HepG2 (cell line): ENCODE results near the gene GSTA1. TPM values are rescaled to one million over a fixed set of nuclear protein-coding genes. Genes with fewer than 3 reads are reported as not detected.
A peak's percentile ranks its signal among the peaks of the same experiment; 100 is the strongest.
"Not testable (repeated sequence)": the region's sequence is repeated elsewhere in the genome, so short reads cannot be mapped to it uniquely, and the experiment has no call there.

Source experiments
- ATAC-seq: fragments of 200-7000 bp; cut with Tn5 transposase; 3 replicates; pipeline ENCODE4 v1.9.1; 2020; ENCODE audit warnings: mild to moderate bottlenecking, moderate library complexity
- BruUV-seq: library from RNA; stranded (reverse); fragments of 400-500 nt; replicated peaks from 2 replicates; lab custom pipeline; 2021; lab: Mats Ljungman, UMichigan
- CTCF ChIA-PET: fragments of 300-600 bp; formaldehyde crosslinking; extraction: SDS; loops from one replicate; lab custom pipeline; 2021; ENCODE audit warnings: low total read pairs, inconsistent platforms, low intra/inter-chr PET ratio; lab: Yijun Ruan, JAX
- POLR2A ChIA-PET: fragments of 350-600 bp; sonication (Branson Sonifier 250); formaldehyde crosslinking; loops from one replicate; lab custom pipeline; 2020; ENCODE audit warnings: antibody characterized with exemption, inconsistent platforms; lab: Yijun Ruan, JAX
- DNase-seq: peaks from one replicate; pipeline ENCODE4 v3.0.0-alpha.2; 2015; ENCODE audit warnings: low spot score
- FAIRE-seq: peaks from 3 replicates; lab custom pipeline; 2011; peaks lifted over from hg19 to GRCh38; lab: Jason Lieb, UNC
- H2AFZ ChIP-seq: one replicate; pipeline ENCODE4 v1.6.1; 2011; ENCODE audit warnings: low read length, inconsistent platforms
- H3K27ac ChIP-seq: fragments of 300-600 bp; 3 replicates; pipeline ENCODE4 v1.8.0; 2011; ENCODE audit warnings: mixed run types, mild to moderate bottlenecking, mixed read lengths, low read length, inconsistent platforms; ENCODE audit not compliant: insufficient read depth; ENCODE audit errors: extremely low read length
- H3K27me3 ChIP-seq, 2 experiments: fragments of 200-600 bp in 1 of 2; 2 replicates in 1 of 2; 3 replicates in 1 of 2; pipeline versions ENCODE4 v1.6.0 to v1.8.0; 2011; ENCODE audit warnings: low read length in 2 of 2, mild to moderate bottlenecking in 2 of 2, moderate library complexity in 2 of 2, inconsistent platforms in 1 of 2; ENCODE audit not compliant: insufficient read depth in 2 of 2, control insufficient read depth in 1 of 2
- H3K36me3 ChIP-seq, 2 experiments: fragments of 200-600 bp in 1 of 2; replicated peaks in 1 of 2; 2 replicates in 1 of 2; 3 replicates in 1 of 2; pipeline versions ENCODE4 v1.5.1 to v1.8.0; 2011; ENCODE audit warnings: low read length in 2 of 2, inconsistent platforms in 1 of 2; ENCODE audit not compliant: insufficient read depth in 2 of 2, control insufficient read depth in 1 of 2
- H3K4me1 ChIP-seq: 2 replicates; pipeline ENCODE4 v1.5.1; 2012; ENCODE audit warnings: low read length, inconsistent platforms; ENCODE audit not compliant: insufficient read depth
- H3K4me2 ChIP-seq: 2 replicates; pipeline ENCODE4 v1.6.0; 2011; ENCODE audit warnings: low read depth, low read length, inconsistent platforms
- H3K4me3 ChIP-seq, 3 experiments: fragments of 200-600 bp in 1 of 3; sonication (generic), shearing (Covaris generic) in 1 of 3; replicated peaks in 1 of 3; 2 replicates each; pipeline ENCODE4 v1.5.1; 2011 to 2016; ENCODE audit warnings: low read length in 3 of 3, inconsistent platforms in 2 of 3, low read depth in 2 of 3, mild to moderate bottlenecking in 2 of 3, control low read depth in 1 of 3, mixed read lengths in 1 of 3; ENCODE audit not compliant: insufficient read depth in 1 of 3
- H3K79me2 ChIP-seq: one replicate; pipeline ENCODE4 v1.6.1; 2011; ENCODE audit warnings: low read length, inconsistent platforms; ENCODE audit not compliant: insufficient read depth
- H3K9ac ChIP-seq: 2 replicates; pipeline ENCODE4 v1.6.0; 2011; ENCODE audit warnings: mild to moderate bottlenecking, low read depth, low read length, inconsistent platforms; ENCODE audit not compliant: insufficient read depth
- H3K9me3 ChIP-seq: 2 replicates; pipeline ENCODE4 v1.5.1; 2012; ENCODE audit warnings: mild to moderate bottlenecking, low read length
- H4K20me1 ChIP-seq: 2 replicates; pipeline ENCODE4 v1.6.0; 2011; ENCODE audit warnings: inconsistent platforms, mild to moderate bottlenecking, low read length, moderate library complexity; ENCODE audit not compliant: insufficient read depth
- ARID5B ChIP-seq: IDR thresholded peaks from 2 replicates; pipeline ENCODE4 v1.4.0; 2020; ENCODE audit warnings: mild to moderate bottlenecking, missing genetic modification reagents
- BCL6 ChIP-seq: IDR thresholded peaks from 2 replicates; pipeline ENCODE4 v1.6.1; 2016; ENCODE audit warnings: missing genetic modification reagents, missing compliant biosample characterization
- CREM ChIP-seq, 2 experiments: sonication (generic) in 1 of 2; formaldehyde crosslinking in 1 of 2; IDR thresholded peaks; 2 replicates each; pipeline versions ENCODE4 v1.4.0 to v1.6.1; 2016 to 2020; ENCODE audit warnings: antibody characterized with exemption in 1 of 2, mild to moderate bottlenecking in 1 of 2, missing genetic modification reagents in 1 of 2
- EP300 ChIP-seq, 3 experiments: sonication (generic) in 1 of 3; formaldehyde crosslinking in 1 of 3; IDR thresholded peaks; 2 replicates each; pipeline versions ENCODE4 v1.5.1 to v1.6.1; 2011 to 2020; ENCODE audit warnings: low read depth in 2 of 3, low read length in 2 of 3, borderline replicate concordance in 1 of 3, improper control_type of control experiment in 1 of 3, mild to moderate bottlenecking in 1 of 3, missing genetic modification reagents in 1 of 3, moderate library complexity in 1 of 3
- FOXK1 ChIP-seq: sonication (generic); formaldehyde crosslinking; IDR thresholded peaks from 2 replicates; pipeline ENCODE4 v1.4.0; 2020; ENCODE audit warnings: low read depth, missing genetic modification reagents, borderline replicate concordance
- FOXP1 ChIP-seq, 2 experiments: fragments of 450-650 bp in 1 of 2; IDR thresholded peaks; 2 replicates each; pipeline ENCODE4 v1.6.1; 2017 to 2018; ENCODE audit warnings: antibody characterized with exemption in 1 of 2
- GATAD2A ChIP-seq: IDR thresholded peaks from 2 replicates; pipeline ENCODE4 v1.6.1; 2016
- HDAC2 ChIP-seq: sonication (generic); formaldehyde crosslinking; IDR thresholded peaks from 2 replicates; pipeline ENCODE4 v1.4.0; 2020; ENCODE audit warnings: missing genetic modification reagents
- HNF4A ChIP-seq: sonication (generic); formaldehyde crosslinking; IDR thresholded peaks from 2 replicates; pipeline ENCODE4 v1.4.0; 2020; ENCODE audit warnings: missing genetic modification reagents
- KDM6A ChIP-seq: IDR thresholded peaks from 2 replicates; pipeline ENCODE4 v1.6.1; 2016; ENCODE audit warnings: low read depth
- MED1 ChIP-seq: sonication (generic); formaldehyde crosslinking; IDR thresholded peaks from 2 replicates; pipeline ENCODE4 v1.4.0; 2020; ENCODE audit warnings: missing genetic modification reagents
- MIXL1 ChIP-seq: IDR thresholded peaks from 2 replicates; pipeline ENCODE4 v1.6.1; 2016
- MYC ChIP-seq: sonication (generic); formaldehyde crosslinking; IDR thresholded peaks from 2 replicates; pipeline ENCODE4 v1.9.0; 2021; ENCODE audit warnings: missing genetic modification reagents, borderline replicate concordance
- NR2F2 ChIP-seq: IDR thresholded peaks from 2 replicates; pipeline ENCODE4 v1.6.1; 2012; ENCODE audit warnings: low read depth, inconsistent platforms, borderline replicate concordance
- NR2F6 ChIP-seq, 2 experiments: IDR thresholded peaks; 2 replicates each; pipeline ENCODE4 v1.6.1; 2016; ENCODE audit warnings: antibody characterized with exemption in 1 of 2, mild to moderate bottlenecking in 1 of 2
- RARA ChIP-seq: IDR thresholded peaks from 2 replicates; pipeline ENCODE4 v1.6.1; 2016; ENCODE audit warnings: missing genetic modification reagents, missing compliant biosample characterization
- RFX1 ChIP-seq: fragments of 450-650 bp; IDR thresholded peaks from 2 replicates; pipeline ENCODE4 v1.6.1; 2017
- SOX5 ChIP-seq: IDR thresholded peaks from 2 replicates; pipeline ENCODE4 v1.6.1; 2016; ENCODE audit warnings: borderline replicate concordance
- SOX6 ChIP-seq, 2 experiments: fragments of 450-650 bp in 1 of 2; sonication (generic) in 1 of 2; formaldehyde crosslinking in 1 of 2; IDR thresholded peaks; 2 replicates each; pipeline versions ENCODE4 v1.4.0 to v1.6.1; 2017 to 2020; ENCODE audit warnings: antibody characterized with exemption in 1 of 2, mild to moderate bottlenecking in 1 of 2, missing genetic modification reagents in 1 of 2
- ZNF652 ChIP-seq: IDR thresholded peaks from 2 replicates; pipeline ENCODE4 v1.6.1; 2016; ENCODE audit warnings: low read depth, borderline replicate concordance
- WGBS: methylation state at CpG from one replicate; pipeline ENCODE4 v1.1.6; 2017; ENCODE audit warnings: low lambda C conversion rate; 5-methylcytosine and 5-hydroxymethylcytosine counted together
- in situ Hi-C: cut with HindIII; loops from 2 replicates; pipeline ENCODE4 v1.10.0; 2017; ENCODE audit warnings: low pct_unique_long_range_greater_than_20kb; ENCODE audit not compliant: extremely low pct_ligation_motif_present
- intact Hi-C: fragments of 100-400 bp; cut with micrococcal nuclease; formaldehyde crosslinking; loops from one replicate; pipeline ENCODE4 v1.10.0; 2022; ENCODE audit not compliant: unreplicated experiment
- polyA plus RNA-seq, 8 experiments: library from polyadenylated mRNA; depleted of rRNA in 3 of 8; stranded (reverse) in 7 of 8; unstranded in 1 of 8; fragments of >200 nt; fragmentation: Illumina TruSeq in 4 of 8; extraction: Trizol in 4 of 8; gene quantifications; 2 replicates each; pipeline versions ENCODE4 v1.2.1 to v1.2.3, GENCODE V29; 2011 to 2016; ENCODE audit warnings: low read depth in 4 of 8, missing spikeins in 1 of 8, mixed read lengths in 1 of 8; ENCODE audit not compliant: insufficient read depth in 1 of 8
- total RNA-seq, 5 experiments: library from RNA; depleted of rRNA; stranded (reverse); fragments of >200 nt; fragmentation: Illumina TruSeq; extraction: Trizol; gene quantifications; 2 replicates each; pipeline ENCODE4 v1.2.3, GENCODE V29; 2016; ENCODE audit warnings: low read depth in 1 of 5

The GSTA1 gene
- total and polyA plus RNA-seq, 2 of the 13 experiments (the other 11 are each of a cell fraction or from before 2014, with no cell fraction given) = 6.2 to 282 TPM

GRCh38 chr6:52826513-52826912 lies 22.9 kb upstream of the GSTA1 start (continued):
- TF ChIP-seq MYC (CRISPR knock-in tag) (no peak), RFX1 (no peak)

GRCh38 chr6:52825900-52826459 lies 22.4 kb upstream of the GSTA1 start:
- ATAC-seq; POLR2A ChIA-PET; intact Hi-C loops; TF ChIP-seq FOXP1 (IDR thresholded peaks at IDR 0.05); CREM (CRISPR knock-in tag; IDR thresholded peaks at IDR 0.05); SOX6 (IDR thresholded peaks at IDR 0.05); EP300 (CRISPR knock-in tag; IDR thresholded peaks at IDR 0.05; ENCODE audit: borderline replicate concordance); NR2F6 (CRISPR knock-in tag; IDR thresholded peaks at IDR 0.05): not testable (repeated sequence)
- TF ChIP-seq FOXP1 (CRISPR knock-in tag; IDR thresholded peaks at IDR 0.05) = peak; percentile 15; the same call in 1 of the 2 replicates
- peak; percentile 27; the same call in 1 of the 2 replicates for TF ChIP-seq KDM6A (CRISPR knock-in tag)
- peak; percentile 16; the same call in 1 of the 2 replicates for TF ChIP-seq CREM (IDR thresholded peaks at IDR 0.05)
- TF ChIP-seq HNF4A (CRISPR knock-in tag) = peak; percentile 56; the same call in 1 of the 2 replicates
- TF ChIP-seq HDAC2 = peak; percentile 22; the same call in 1 of the 2 replicates
- peak; percentile 63; the same call in 1 of the 2 replicates for TF ChIP-seq ARID5B (CRISPR knock-in tag)
- TF ChIP-seq ZNF652 (CRISPR knock-in tag) = peak; percentile 79; the same call in 1 of the 2 replicates
- TF ChIP-seq FOXK1 (CRISPR knock-in tag) = 0 out of 2 replicates have a peak, but pooled peaks have one; percentile 20
- 0 out of 2 replicates have a peak, but pooled peaks have one; percentile 18 for TF ChIP-seq NR2F2
- peak; percentile 92 for TF ChIP-seq BCL6 (CRISPR knock-in tag)
- 0 out of 2 replicates have a peak, but pooled peaks have one; percentile 16 for TF ChIP-seq MED1 (CRISPR knock-in tag)
- peak; percentile 63; the same call in 1 of the 2 replicates for TF ChIP-seq MIXL1 (CRISPR knock-in tag)
- peak; percentile 64; the same call in 1 of the 2 replicates for TF ChIP-seq SOX6 (CRISPR knock-in tag; IDR thresholded peaks at IDR 0.05)
- TF ChIP-seq EP300 (IDR thresholded peaks at IDR 0.05; ENCODE audit: low read depth in 2 of 2, low read length in 2 of 2) = peak in 1 of 2 experiments; percentile 53; a peak in 1 of 4 replicates
- peak; percentile 46; the same call in 1 of the 2 replicates for TF ChIP-seq GATAD2A
- peak; percentile 58 for TF ChIP-seq NR2F6 (IDR thresholded peaks at IDR 0.05)
- peak; percentile 58; the same call in 1 of the 2 replicates for TF ChIP-seq RARA (CRISPR knock-in tag)
- TF ChIP-seq SOX5 (CRISPR knock-in tag) = peak; percentile 29; the same call in 1 of the 2 replicates

More at GRCh38 chr6:52825900-52826459, 22.4 kb upstream of the GSTA1 start:
- H3K27me3 ChIP-seq, H3K27ac ChIP-seq, H3K4me2 ChIP-seq, H3K4me3 ChIP-seq, FAIRE-seq, H4K20me1 ChIP-seq, H3K36me3 ChIP-seq, H2AFZ ChIP-seq, H3K79me2 ChIP-seq, CTCF ChIA-PET, DNase-seq, H3K9ac ChIP-seq, BruUV-seq, H3K9me3 ChIP-seq: not testable (repeated sequence)
- peaks cover 37% of the 10 kb centered on the region for H3K4me1 ChIP-seq
- in situ Hi-C loops = loop anchor here (5.0 kb wide), 1 partner anchor 39 kb away; no protein-coding TSS in a partner anchor
- 15% methylated on average over 4 of the region's 4 CpGs for WGBS
